Activated CD4-positive, alpha-beta T cell treated with anti-CD3 and anti-CD28 coated beads, Interleukin-2, amount 50 U/mL, for 48 hours (primary cell): Measurements from ENCODE around the gene RPL31.

ENCODE experiments used
- DNase-seq, 2 experiments: peaks; one replicate each; pipeline ENCODE4 v3.0.0-alpha.2; 2020

RPL31 gene

GRCh38 chr2:100997509-100998234 lies 4.4 kb upstream of the RPL31 start:
- no peak for DNase-seq

DNA sequence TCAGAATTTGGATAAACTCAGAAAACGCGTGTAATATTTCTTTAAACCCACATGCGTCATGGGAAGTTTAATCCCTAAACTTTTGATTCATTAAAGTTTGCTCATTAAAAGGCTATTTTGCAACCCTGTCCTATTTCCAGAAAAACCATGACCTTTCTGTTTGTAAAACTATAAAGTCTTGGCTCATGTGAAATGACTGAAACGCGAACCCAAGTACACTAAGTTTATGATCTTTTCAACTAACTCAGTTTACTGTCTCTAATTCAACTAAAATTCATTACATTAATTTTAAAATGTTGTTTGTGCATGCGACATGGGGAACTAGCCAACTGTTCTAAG lies 3.9 kb upstream of the RPL31 start:
- DNase-seq: no peak

DNA sequence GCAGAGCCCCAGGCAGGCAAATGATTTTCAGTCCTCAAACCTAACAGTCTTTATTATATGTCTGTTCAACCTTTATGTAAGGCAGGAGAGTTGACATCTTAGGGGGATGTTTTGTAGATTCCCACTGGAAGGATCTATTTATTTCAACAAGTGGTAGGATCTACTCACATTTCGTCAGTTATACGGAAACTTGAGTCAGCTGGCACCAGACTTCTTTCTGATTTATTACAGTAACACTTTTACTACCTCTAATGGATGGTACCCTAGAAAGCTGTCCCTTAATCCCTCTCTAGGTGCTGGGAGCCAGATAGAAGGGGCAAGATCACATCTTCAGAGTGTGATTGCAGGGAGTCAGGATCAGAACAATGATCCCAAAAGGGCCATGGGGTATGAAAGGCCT lies 2.1 kb upstream of the RPL31 start:
- DNase-seq: no peak

- DNase-seq: no peak
Measured at GRCh38 chr2:101002562-101003277, 631 bp downstream of the RPL31 start.

GRCh38 chr2:101003278-101003775 lies 1.2 kb downstream of the RPL31 start:
- DNase-seq: no peak

- DNase-seq: no peak
Measured at GRCh38 chr2:101004620-101005325, 2.7 kb downstream of the RPL31 start.

GRCh38 chr2:101006065-101006715 lies 4.1 kb downstream of the RPL31 start:
- DNase-seq: no peak

DNA sequence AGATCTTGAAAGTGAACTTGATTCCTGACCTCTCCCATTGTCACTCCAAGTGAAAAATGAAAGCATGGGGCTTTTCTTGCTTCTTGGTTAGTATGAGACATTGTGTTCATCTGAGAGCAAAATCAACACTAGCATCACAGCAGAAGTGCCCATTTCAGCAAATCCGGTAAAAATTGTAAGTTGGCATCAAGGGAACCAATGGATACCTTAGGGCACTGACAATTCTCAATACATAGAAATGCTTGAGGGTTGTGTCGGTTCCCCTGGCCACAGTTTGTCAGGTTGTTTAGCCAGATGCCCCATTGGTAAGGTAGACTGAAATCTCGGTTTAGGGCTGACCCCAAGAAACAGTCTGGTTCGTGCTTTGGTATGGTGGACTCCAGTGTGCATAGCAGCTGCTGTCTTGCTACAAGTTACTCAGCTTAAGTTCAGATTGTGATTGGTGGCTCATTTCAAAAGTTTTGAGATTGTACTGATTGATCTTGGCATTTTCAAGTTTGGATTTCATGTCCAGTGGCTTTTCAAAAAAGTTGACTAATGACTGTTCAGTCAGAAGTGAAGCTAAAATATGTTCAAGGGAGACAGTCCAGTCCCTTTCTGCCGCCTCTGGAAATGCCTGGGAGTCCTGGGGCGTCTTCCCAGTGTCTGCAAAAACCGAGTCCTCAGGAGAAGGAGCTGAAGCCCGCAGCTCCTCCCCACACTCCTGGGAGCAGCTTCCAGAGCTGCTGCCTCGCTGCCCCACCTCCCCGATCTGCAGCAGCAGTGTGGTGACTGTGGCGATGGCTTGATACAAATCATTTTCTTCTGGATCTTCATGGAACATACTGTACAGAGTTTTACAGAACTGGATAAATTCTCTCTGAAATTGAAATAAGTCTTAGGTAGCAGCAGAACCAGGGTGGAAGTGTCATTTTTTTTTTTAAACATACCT lies 5.6 kb downstream of the RPL31 start:
- DNase-seq: no peak

- no peak for DNase-seq
Measured at GRCh38 chr2:101011152-101011551, 9.1 kb downstream of the RPL31 start.

DNA sequence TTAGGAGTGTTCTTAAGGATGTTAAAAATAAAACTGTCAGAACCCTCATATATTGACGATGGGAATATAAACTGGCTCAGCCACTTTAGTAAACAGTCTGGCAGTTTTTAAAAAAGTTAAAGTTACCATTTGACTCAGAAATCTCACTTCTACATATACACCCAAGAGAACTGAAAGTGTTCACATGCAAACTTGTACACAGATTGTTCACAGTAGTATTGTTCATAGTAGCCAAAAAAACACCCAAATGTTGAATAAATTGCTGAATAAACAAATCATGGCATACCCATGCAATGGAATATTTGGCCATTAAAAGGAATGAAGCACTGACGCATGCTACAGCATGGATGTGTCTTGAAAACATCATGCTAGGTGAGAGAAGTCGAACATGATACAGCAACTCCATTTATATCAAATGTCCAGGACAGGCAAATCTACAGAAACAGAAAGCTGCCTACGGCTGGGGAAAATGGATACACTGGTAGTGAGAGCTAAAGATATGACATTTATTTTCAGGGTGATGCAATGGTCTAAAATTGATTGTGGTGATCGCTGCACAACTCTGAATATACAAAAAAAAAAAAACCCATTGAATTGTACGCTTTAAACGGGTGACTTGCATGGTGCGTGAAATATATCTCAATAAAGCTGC lies 10.1 kb downstream of the RPL31 start:
- no peak for DNase-seq

DNA sequence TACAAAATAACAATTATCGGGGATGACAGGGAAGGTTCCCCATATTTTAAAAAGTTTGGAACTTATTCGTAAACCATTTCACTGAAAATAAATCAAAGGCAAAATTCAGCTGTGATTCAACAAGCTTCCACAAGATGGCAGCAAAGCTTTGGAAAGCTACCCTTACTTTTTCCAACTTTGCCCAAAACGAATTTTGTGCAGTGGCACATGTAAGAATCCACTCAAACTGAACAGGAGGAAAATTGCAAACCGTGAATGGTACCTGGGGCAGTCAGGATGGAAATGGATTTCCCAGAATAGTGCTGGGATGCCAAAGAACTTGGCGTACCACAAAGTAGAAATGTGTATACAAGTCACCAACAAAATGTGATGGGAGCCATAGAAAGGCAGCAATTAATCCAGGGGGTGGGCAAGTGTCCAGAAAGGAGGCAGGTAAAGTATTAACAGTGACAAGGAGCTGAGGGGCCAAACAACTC lies 10.7 kb downstream of the RPL31 start:
- DNase-seq: peak; percentile 26 to 36

- DNase-seq: no peak
Measured at GRCh38 chr2:101014264-101014857, 12.3 kb downstream of the RPL31 start.

- DNase-seq: no peak
Measured at GRCh38 chr2:101017371-101017770, 15.3 kb downstream of the RPL31 start.

GRCh38 chr2:101018934-101019333 lies 16.8 kb downstream of the RPL31 start:
- DNase-seq: no peak

- no peak for DNase-seq
Measured at GRCh38 chr2:101022221-101022620, 20.1 kb downstream of the RPL31 start.

- DNase-seq: no peak
Measured at GRCh38 chr2:101023327-101024107, 21.4 kb downstream of the RPL31 start.

DNA sequence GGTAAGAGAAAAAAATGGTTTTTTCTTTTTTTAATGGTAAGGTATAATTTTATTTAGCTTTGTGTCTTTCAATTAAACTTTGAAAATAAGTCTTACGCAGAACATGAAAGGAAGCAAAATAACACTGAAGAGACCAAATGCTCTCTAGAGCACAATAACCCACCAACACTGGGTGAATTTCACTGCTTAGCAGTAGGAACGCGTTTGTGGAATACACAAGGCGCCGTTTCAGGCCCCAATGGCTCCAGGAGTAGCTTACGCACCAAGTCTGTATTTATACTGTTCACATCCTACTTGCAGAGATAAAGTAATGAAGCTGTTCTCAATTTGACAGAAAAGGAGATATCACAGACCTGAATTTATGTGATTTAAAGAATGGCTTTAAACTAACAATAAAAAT lies 23.5 kb downstream of the RPL31 start:
- no peak for DNase-seq

- no peak for DNase-seq
Measured at GRCh38 chr2:101026253-101026701, 24.2 kb downstream of the RPL31 start.

DNA sequence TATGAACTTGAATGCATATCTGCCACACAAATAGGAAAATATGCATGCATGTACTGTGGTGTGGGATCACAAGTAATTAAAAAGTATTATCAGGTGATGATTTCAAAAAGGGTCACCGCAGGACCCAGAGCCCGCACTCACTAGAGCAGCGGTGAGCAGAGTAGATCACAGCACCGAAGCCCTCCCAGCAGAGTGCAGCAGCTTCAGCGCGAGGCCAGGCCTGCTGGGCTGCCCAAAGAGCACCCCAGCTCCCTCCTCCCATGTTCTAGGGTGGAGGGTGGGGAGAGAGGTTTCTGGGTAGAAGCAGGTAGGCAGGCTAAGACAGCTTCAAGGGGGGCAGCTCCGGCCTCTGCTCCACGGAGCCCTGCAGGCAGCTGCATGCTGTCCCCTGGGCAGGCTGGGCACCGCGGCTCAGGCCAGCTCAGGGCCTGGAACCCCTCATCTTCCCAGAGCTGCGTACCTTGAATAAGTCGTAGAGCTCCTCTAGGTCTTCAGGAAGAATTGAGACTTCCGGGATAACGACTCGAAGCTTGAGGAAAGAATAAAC lies 24.9 kb downstream of the RPL31 start:
- DNase-seq: no peak

GRCh38 chr2:101027852-101028251 lies 25.8 kb downstream of the RPL31 start:
- no peak for DNase-seq
